Nephron (organoid): ENCODE measurements around the gene SMC6.
A peak's percentile ranks its signal among the peaks of the same experiment; 100 is the strongest.

ENCODE experiments used
- H3K27ac Mint-ChIP-seq, 3 experiments: 2 replicates each; pipeline ENCODE4 v1.8.0; 2020; ENCODE audit warnings: mixed read lengths in 3 of 3, mild to moderate bottlenecking in 2 of 3, moderate library complexity in 1 of 3
- H3K27me3 Mint-ChIP-seq: 2 replicates; pipeline ENCODE4 v1.8.0; 2021; ENCODE audit warnings: low read depth, mild to moderate bottlenecking, moderate library complexity, mixed read lengths
- H3K36me3 Mint-ChIP-seq: 2 replicates; pipeline ENCODE4 v1.8.0; 2020; ENCODE audit warnings: low read depth, mixed read lengths
- H3K4me1 Mint-ChIP-seq: 2 replicates; pipeline ENCODE4 v1.8.0; 2020; ENCODE audit warnings: mixed read lengths
- H3K4me3 Mint-ChIP-seq, 3 experiments: 2 replicates each; pipeline ENCODE4 v1.8.0; 2020; ENCODE audit warnings: mild to moderate bottlenecking in 3 of 3, mixed read lengths in 3 of 3, moderate library complexity in 2 of 3
- H3K9me3 Mint-ChIP-seq: 2 replicates; pipeline ENCODE4 v1.8.0; 2020; ENCODE audit warnings: mixed read lengths
- TF ChIP-seq, protein P1 (sequence below), 3 experiments: fragments of 200-600 bp; sonication (generic); IDR thresholded peaks; one replicate each; pipeline ENCODE4 v1.5.0; 2021; ENCODE audit warnings: antibody characterized with exemption in 3 of 3; ENCODE audit not compliant: unreplicated experiment in 3 of 3

SMC6 gene

DNA sequence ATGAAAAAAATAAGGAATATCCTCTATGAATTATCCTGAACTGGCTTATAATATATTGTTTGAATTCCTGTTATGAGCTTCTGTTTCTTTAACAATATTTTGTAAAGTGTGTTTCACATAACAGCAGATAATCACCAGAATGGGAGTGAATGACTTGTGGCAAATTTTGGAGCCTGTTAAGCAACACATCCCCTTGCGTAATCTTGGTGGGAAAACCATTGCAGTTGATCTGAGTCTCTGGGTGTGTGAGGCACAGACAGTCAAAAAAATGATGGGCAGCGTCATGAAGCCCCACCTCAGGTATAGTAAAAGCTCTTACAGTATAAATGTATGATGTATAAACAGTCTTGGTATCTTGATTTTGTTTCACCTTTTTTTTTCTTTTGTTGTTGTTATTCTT is 6.2 kb upstream of the SMC6 start:
- Mint-ChIP-seq H3K4me3 (no peak overlapping the region), H3K36me3 (peaks cover 24% of the 10 kb centered on the region), H3K4me1 (peaks cover 34% of the 10 kb centered on the region), H3K27me3 (no peaks in the 10 kb centered on the region), H3K27ac (no peak overlapping the region), H3K9me3 (no peaks in the 10 kb centered on the region)
- TF ChIP-seq, protein P1, sequence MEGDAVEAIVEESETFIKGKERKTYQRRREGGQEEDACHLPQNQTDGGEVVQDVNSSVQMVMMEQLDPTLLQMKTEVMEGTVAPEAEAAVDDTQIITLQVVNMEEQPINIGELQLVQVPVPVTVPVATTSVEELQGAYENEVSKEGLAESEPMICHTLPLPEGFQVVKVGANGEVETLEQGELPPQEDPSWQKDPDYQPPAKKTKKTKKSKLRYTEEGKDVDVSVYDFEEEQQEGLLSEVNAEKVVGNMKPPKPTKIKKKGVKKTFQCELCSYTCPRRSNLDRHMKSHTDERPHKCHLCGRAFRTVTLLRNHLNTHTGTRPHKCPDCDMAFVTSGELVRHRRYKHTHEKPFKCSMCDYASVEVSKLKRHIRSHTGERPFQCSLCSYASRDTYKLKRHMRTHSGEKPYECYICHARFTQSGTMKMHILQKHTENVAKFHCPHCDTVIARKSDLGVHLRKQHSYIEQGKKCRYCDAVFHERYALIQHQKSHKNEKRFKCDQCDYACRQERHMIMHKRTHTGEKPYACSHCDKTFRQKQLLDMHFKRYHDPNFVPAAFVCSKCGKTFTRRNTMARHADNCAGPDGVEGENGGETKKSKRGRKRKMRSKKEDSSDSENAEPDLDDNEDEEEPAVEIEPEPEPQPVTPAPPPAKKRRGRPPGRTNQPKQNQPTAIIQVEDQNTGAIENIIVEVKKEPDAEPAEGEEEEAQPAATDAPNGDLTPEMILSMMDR (IDR thresholded peaks at IDR 0.05; ENCODE audit: unreplicated experiment in 3 of 3) = no peak

DNA sequence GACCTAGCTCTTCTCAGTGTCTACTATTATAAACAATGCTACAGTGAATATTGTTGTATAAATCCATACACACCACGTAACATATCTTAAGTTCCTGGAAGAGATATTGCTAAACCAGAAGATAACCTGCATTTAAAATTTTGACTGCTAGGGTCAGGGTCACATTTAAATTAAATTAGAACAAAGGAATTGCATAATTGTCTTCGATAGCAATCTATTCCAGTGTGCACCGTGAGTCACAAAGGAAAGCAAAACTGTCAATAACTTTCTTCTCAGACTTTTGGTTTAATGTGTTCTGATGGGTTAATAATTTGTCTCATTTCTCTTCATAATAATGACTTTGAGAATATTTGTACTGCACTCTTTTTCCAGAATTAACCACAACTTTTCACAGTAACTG is 4.5 kb upstream of the SMC6 start:
- Mint-ChIP-seq H3K4me3 (no peak overlapping the region), H3K27me3 (no peaks in the 10 kb centered on the region), H3K36me3 (peaks cover 13% of the 10 kb centered on the region), H3K4me1 (peaks cover 26% of the 10 kb centered on the region), H3K27ac (no peak overlapping the region), H3K9me3 (no peaks in the 10 kb centered on the region)
- TF ChIP-seq, protein P1 (IDR thresholded peaks at IDR 0.05; ENCODE audit: unreplicated experiment in 3 of 3) = no peak

- Mint-ChIP-seq H3K9me3 (no peaks in the 10 kb centered on the region), H3K4me1 (peaks cover 34% of the 10 kb centered on the region), H3K27me3 (no peaks in the 10 kb centered on the region), H3K4me3 (peak overlapping the region; percentile 51 to 65 (median 57)), H3K27ac (peak overlapping the region; percentile 75 to 83 (median 76)), H3K36me3 (peaks cover 7% of the 10 kb centered on the region)
- TF ChIP-seq, protein P1 (IDR thresholded peaks at IDR 0.05; ENCODE audit: unreplicated experiment in 3 of 3) = no peak
These were observed 3.7 kb upstream of the SMC6 start for GRCh38 chr2:17757321-17757720.

GRCh38 chr2:17756668-17757067 is 3.1 kb upstream of the SMC6 start:
- no peaks in the 10 kb centered on the region for H3K9me3 Mint-ChIP-seq
- H3K27ac Mint-ChIP-seq = peak overlapping the region; percentile 35 to 77 (median 75)
- peaks cover 40% of the 10 kb centered on the region for H3K4me1 Mint-ChIP-seq
- peaks cover 5% of the 10 kb centered on the region for H3K36me3 Mint-ChIP-seq
- H3K4me3 Mint-ChIP-seq = peak overlapping the region; percentile 69 to 80 (median 76)
- H3K27me3 Mint-ChIP-seq = no peaks in the 10 kb centered on the region
- TF ChIP-seq, protein P1 (IDR thresholded peaks at IDR 0.05; ENCODE audit: unreplicated experiment in 3 of 3) = no peak

DNA sequence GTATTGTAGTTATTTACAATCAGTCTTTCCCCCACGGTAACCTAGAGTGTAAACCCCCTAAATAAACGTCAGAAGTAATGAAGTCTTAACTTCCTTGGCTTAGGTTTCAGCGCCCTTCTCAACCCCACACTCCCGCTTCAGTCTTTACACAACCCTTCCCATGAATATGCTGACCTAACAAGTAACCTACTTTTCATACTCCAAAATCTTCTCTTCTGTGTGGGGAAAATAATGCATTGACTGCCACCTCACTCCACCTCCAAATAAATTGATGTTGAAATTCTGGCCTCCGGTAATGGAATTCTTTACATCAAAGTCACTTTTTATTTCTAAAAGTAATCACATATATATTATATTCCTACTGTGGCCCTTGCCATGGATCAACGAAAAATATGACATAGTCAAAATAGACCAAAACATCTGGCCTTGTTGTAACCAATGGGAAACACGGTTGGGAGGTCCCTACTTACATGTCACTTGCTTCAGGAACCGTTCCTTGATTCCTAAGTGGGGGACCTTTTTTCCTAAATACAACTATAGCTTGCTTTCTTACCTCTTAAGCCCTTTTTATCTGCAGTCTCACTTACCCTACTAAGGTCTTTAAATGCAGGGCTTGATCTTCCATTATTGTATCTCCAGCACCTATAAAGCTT is 1.3 kb upstream of the SMC6 start:
- TF ChIP-seq, protein P1 (IDR thresholded peaks at IDR 0.05; ENCODE audit: unreplicated experiment in 3 of 3) = no peak
- H3K4me1 Mint-ChIP-seq = peaks cover 44% of the 10 kb centered on the region
- peak overlapping the region; percentile 85 to 92 (median 90) for H3K4me3 Mint-ChIP-seq
- H3K27ac Mint-ChIP-seq = peak overlapping the region; percentile 79 to 92 (median 88)
- H3K9me3 Mint-ChIP-seq = no peaks in the 10 kb centered on the region
- H3K27me3 Mint-ChIP-seq = no peaks in the 10 kb centered on the region
- H3K36me3 Mint-ChIP-seq = no peaks in the 10 kb centered on the region
